Activated T-helper 1 cell treated with anti-CD3 and anti-CD28 coated beads, Interleukin-12 subunit alpha, Interleukin-12 subunit beta, Interleukin-2, Interleukin-4 antibody, amounts not matched to agents 30 ng/mL and 10 ng/mL and 1 ng/mL, durations not matched to agents 14 hours and 24 hours and 36 hours (primary cell): ENCODE data around the gene ZNF324. TPM values are rescaled to one million over a fixed set of nuclear protein-coding genes. Genes with fewer than 3 reads are reported as not detected.
"Not testable (repeated sequence)": the region's sequence is repeated elsewhere in the genome, so short reads cannot be mapped to it uniquely, and the experiment has no call there.

Experiments
- DNase-seq: peaks from one replicate; pipeline ENCODE4 v3.0.0; 2021; ENCODE audit warnings: low spot score
- H3K27ac Mint-ChIP-seq: one replicate; pipeline ENCODE4 v1.8.0; 2021; ENCODE audit warnings: mild to moderate bottlenecking, mixed read lengths
- H3K27me3 Mint-ChIP-seq: one replicate; pipeline ENCODE4 v1.8.0; 2022; ENCODE audit warnings: mild to moderate bottlenecking, moderate library complexity, mixed read lengths; ENCODE audit not compliant: insufficient read depth
- H3K36me3 Mint-ChIP-seq: one replicate; pipeline ENCODE4 v1.8.0; 2021; ENCODE audit warnings: low read depth, mixed read lengths
- H3K4me1 Mint-ChIP-seq: one replicate; pipeline ENCODE4 v1.8.0; 2021; ENCODE audit warnings: low read depth, mixed read lengths
- H3K4me3 Mint-ChIP-seq: one replicate; pipeline ENCODE4 v1.8.0; 2021; ENCODE audit warnings: mild to moderate bottlenecking, moderate library complexity, mixed read lengths
- H3K9me3 Mint-ChIP-seq: one replicate; pipeline ENCODE4 v1.8.0; 2021; ENCODE audit warnings: mixed read lengths
- intact Hi-C: fragments of 100-400 bp; cut with micrococcal nuclease; formaldehyde crosslinking; loops from one replicate; pipeline ENCODE4 v1.15.1; 2024
- total RNA-seq: library from RNA; stranded (reverse); gene quantifications from 2 replicates; pipeline ENCODE4 v1.2.3, GENCODE V29; 2022

ZNF324 gene
- total RNA-seq: 12.8 and 15.5 TPM in 2 replicates

DNA sequence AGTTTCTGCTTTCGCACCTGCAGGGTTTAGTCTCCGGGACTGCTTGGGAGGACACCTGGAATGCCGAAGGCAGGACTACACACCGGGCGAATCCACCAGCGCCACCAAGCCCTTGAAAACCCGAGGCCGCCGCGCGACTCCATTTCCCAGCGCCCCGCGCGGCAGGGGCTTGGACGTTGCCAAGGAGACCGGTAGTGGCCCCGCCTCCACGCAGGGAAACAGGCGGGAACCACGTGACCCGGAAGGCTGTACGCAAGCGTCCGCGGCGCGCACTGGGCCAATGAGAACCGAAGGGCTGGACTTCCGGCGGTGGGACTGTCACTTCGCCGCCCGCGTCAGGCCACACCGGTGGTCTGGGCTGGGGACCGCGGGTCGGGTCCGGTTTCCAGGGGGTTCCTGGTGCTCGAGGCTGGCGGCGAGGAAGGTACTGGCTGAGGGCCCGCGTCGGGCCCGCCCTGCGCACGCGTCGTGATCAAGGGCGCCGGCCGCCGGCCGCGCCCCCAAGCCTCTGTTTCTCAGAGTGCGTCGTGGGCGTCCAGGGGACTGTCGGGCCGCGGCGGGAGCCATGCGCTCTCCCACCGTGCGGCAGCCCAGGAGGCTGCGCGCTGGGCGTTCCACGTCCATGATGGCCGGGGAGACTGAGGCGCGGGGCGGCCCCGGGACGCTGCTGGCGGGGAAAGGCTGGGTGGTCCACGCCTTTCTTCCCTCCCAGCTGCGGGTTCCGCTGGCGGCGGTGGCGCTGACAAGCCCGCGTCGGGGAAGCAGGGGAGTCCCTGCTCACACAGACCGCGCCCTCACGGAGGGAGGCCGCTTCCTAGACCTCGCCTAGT, at the start of gene ZNF324:
TSS of gene ZNF324 (plus strand) at position 321 of the 830 bp plus-strand sequence. CDS start 2,106 bp downstream, outside the sequence.
- Mint-ChIP-seq H3K4me3 (peak within 1 kb of the TSS; percentile 88), H3K4me1 (peaks cover 17% of the 10 kb centered on the region), H3K27ac (peak within 1 kb of the TSS; percentile 71), H3K9me3 (no peaks in the 10 kb centered on the region), H3K36me3 (no peaks in the 10 kb centered on the region), H3K27me3 (no peaks in the 10 kb centered on the region)
- intact Hi-C loops: loop anchor here (1.0 to 2.0 kb wide), 13 partner anchors 8 to 162 kb away; partner anchors contain the start of genes ERVK3-1, MZF1, TRIM28 and ZBTB45
- peak; percentile 96 for DNase-seq

DNA sequence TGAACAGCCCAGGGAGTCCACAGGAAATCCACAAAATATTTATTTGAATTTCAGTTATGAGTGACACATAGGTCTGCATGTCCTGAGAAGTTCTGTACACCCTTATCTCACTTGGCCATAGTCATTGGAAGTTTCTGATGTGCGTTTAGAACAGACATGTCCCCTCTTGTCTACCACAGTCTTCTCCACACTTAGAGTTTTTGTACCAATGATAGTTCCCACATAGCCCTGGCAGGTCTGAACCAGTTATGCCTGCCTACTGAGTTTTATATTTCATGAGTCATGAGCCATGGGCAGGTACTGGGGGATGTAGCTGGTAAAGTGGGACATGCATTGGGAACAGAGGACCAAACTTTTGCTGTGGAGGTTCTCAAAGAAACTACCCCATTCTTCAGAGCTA, 38.3 kb upstream of the ZNF324 start:
- Mint-ChIP-seq H3K27me3 (no peaks in the 10 kb centered on the region), H3K27ac (no peak overlapping the region), H3K9me3 (peaks cover 74% of the 10 kb centered on the region), H3K4me1 (no peaks in the 10 kb centered on the region), H3K4me3 (no peak overlapping the region), H3K36me3 (peaks cover 19% of the 10 kb centered on the region)
- intact Hi-C loops: no loop called here
- no peak for DNase-seq

DNA sequence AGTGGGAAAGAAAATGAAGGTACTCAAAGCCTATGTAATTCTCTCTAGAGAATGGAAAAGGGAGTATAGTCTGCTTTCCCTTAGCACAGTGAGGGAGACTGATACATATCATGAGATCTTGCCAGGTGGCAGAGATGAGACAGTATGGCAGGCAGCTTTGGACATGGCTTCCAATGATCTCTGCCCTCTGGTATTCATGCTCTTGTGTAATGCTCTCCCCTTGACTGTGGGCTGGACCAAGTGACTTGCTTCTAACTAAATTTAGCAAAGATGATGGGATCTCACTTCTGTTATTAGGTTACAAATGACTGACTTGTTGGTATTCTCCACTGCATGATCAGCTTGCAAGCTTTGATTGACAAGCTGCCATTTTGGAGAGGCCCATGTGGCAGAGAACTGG, 37.1 kb upstream of the ZNF324 start:
- intact Hi-C loops: no loop called here
- no peak for DNase-seq
- Mint-ChIP-seq H3K27me3 (no peaks in the 10 kb centered on the region), H3K4me3 (no peak overlapping the region), H3K36me3 (peaks cover 27% of the 10 kb centered on the region), H3K9me3 (peaks cover 80% of the 10 kb centered on the region), H3K4me1 (no peaks in the 10 kb centered on the region), H3K27ac (no peak overlapping the region)

DNA sequence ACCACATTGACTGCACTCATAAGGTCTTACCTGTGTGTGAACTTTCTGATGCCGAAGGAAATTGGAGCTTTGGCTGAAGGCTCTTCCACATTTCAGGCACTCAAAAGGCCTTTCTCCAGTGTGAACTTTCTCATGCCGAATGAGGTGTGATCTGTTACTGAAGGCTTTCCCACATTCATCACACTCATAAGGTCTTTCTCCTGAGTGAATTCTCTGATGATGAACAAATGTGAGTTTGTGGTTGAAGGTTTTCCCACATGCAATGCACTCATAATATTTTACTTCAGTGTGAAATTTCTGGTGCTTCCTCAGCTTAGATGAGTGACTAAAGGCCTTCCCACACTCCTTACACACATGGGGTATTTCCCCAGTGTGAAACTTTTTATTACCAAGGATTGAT, 32.7 kb upstream of the ZNF324 start:
- Mint-ChIP-seq H3K36me3 (peaks cover 60% of the 10 kb centered on the region), H3K4me1 (peaks cover 5% of the 10 kb centered on the region), H3K9me3 (peaks cover 86% of the 10 kb centered on the region), H3K4me3 (no peak overlapping the region), H3K27me3 (no peaks in the 10 kb centered on the region), H3K27ac (no peak overlapping the region)
- DNase-seq: no peak
- intact Hi-C loops: no loop called here

DNA sequence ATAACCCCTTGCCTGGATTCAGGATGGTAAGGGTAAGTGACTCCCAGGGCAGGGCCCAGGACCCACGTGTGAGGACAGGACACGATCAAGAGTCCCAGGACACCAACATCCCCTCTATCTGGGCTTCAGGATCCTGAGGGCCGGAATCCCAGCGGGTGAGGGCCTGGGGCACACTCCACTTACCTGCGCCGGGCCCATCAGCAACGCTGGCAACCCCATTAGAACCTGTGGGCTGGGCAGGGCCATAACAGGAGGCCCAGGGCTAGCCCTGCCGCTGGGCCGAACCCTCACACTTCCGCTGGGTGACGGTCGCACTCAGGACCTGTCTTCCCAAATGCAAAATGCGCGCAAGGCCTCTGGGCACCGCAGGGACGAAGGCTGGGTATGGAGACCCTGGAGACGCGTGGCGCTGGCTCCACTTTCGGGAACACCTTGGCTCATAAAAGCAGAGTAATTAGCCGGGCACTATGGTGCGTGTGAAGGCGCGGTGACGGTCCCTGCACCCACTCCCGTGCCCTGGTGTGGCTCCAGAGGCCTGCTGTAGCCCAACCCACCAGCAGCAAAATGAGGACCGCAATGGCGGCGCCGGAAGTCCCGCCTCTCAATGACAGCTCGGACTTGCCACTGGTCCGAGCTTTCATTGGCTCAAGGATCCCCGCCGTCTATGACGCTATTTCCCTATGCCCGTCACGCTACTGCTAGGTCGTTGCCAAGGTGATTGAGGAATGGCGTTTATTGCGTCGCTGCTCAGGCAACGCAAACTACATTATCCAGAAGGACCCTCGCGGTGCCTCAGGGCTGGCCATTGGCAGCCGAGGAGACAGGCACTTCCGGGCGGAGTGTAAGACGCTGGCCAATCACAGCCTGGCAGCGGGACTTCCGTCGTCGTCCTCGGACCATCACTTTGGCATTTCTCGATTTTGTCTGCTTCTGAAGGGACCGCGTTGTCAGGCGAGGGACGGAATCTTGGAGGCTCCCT, 27.0 kb upstream of the ZNF324 start, which contains the start of gene ZNF132:
TSS of gene ZNF132 (minus strand) at position 578 of the 979 bp plus-strand sequence. CDS start at position 246, 332 bp downstream.
- intact Hi-C loops: loop anchor here (1.0 kb wide), 15 partner anchors 11 to 1120 kb away; partner anchors contain the start of genes ERVK3-1, MZF1, RPS5 and ZNF274
- H3K4me3 Mint-ChIP-seq: peak within 1 kb of the TSS; percentile 97
- peak within 1 kb of the TSS; percentile 98 for H3K27ac Mint-ChIP-seq
- peaks cover 58% of the 10 kb centered on the region for H3K9me3 Mint-ChIP-seq
- peaks cover 45% of the 10 kb centered on the region for H3K36me3 Mint-ChIP-seq
- DNase-seq: peak; percentile 94
- H3K4me1 Mint-ChIP-seq: peaks cover 24% of the 10 kb centered on the region
- no peaks in the 10 kb centered on the region for H3K27me3 Mint-ChIP-seq

DNA sequence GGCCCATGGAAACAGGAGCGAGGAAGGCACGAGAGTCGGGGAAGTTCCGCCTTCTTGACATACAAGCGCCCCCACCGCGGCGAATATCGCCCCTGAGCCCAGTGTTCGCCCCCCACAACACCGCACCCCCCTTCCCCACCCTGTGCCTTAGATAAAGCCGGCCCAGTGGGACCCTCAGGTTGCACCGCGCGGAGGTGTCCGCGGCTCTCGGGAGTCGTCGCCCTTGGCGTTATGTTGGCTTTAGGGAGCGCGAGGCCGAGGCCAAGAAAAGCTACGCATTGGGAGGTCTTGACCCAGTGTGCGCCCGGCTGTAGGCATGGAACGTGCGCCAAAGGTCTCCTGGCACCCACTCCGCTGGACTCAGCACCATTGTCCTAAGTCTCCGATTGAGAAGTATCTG, 26.3 kb upstream of the ZNF324 start:
- no peak for DNase-seq
- intact Hi-C loops: loop anchor here (1.0 kb wide), 15 partner anchors 11 to 1120 kb away; partner anchors contain the start of genes ERVK3-1, MZF1, RPS5 and ZNF274
- Mint-ChIP-seq H3K27ac (peak overlapping the region; percentile 98), H3K4me1 (peaks cover 24% of the 10 kb centered on the region), H3K4me3 (peak overlapping the region; percentile 97), H3K36me3 (peaks cover 38% of the 10 kb centered on the region), H3K27me3 (no peaks in the 10 kb centered on the region), H3K9me3 (peaks cover 51% of the 10 kb centered on the region)

DNA sequence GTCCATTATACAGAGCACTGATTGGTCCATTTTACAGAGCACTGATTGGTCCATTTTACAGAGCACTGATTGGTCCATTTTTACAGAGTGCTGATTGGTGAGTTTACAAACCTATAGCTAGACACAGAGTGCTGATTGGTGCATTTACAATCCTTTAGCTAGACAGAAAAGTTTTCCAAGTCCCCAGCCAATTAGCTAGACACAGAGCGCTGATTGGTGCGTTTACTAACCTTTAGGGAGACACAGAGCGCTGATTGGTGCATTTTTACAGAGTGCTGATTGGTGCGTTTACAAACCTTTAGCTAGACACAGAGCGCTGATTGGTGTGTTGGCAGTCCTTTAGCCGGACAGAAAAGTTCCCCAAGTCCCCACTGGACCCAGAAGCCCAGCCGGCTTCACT, 23.9 kb upstream of the ZNF324 start:
- H3K4me3 Mint-ChIP-seq, DNase-seq, intact Hi-C loops, H3K27me3 Mint-ChIP-seq, H3K27ac Mint-ChIP-seq: not testable (repeated sequence)
- Mint-ChIP-seq H3K4me1 (peaks cover 24% of the 10 kb centered on the region), H3K36me3 (peaks cover 18% of the 10 kb centered on the region), H3K9me3 (peaks cover 36% of the 10 kb centered on the region)

DNA sequence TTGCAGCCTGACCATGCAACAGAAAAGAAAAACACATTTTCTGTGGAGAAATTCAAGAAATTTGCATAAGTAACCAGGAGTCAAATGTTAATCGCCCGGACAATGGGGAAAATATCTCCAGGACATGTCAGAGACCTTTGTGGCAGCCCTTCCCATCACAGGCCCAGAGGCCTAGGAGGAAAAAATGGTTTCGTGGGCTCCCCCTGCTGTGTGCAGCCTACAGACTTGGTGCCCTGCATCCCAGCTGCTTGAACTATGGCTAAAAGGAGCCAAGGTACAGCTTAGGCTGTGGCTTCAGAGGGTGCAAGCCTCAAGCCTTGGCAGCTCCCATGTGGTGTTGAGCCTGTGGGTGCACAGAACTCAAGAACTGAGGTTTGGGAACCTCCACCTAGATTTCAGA, 18.0 kb upstream of the ZNF324 start:
- H3K27ac Mint-ChIP-seq, H3K36me3 Mint-ChIP-seq, DNase-seq, H3K27me3 Mint-ChIP-seq, intact Hi-C loops, H3K4me3 Mint-ChIP-seq: not testable (repeated sequence)
- Mint-ChIP-seq H3K9me3 (peaks cover 19% of the 10 kb centered on the region), H3K4me1 (peaks cover 18% of the 10 kb centered on the region)

DNA sequence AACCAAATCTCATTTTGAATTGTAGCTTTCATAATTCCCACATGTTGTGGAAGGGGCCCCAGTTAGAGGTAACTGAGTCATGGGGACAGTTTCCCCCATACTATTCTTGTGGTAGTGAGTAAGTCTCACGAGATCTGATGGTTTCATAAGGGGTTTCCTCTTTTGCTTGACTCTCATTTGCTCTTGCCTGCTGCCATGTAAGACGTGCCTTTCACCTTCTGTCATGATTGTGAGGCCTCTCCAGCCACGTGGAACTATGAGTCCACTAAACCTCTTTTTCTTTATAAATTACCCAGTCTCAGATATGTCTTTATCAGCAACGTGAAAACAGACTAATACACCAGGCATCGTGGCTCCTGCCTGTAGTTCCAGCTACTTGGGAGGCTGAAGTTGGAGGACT, 16.9 kb upstream of the ZNF324 start:
- not testable (repeated sequence) for H3K36me3 Mint-ChIP-seq, H3K27me3 Mint-ChIP-seq, DNase-seq, H3K4me3 Mint-ChIP-seq, H3K27ac Mint-ChIP-seq
- Mint-ChIP-seq H3K9me3 (peaks cover 19% of the 10 kb centered on the region), H3K4me1 (peaks cover 18% of the 10 kb centered on the region)
- intact Hi-C loops: loop anchor here (2.0 kb wide), 1 partner anchor 63 kb away; the partner anchor contains the start of gene RPS5

DNA sequence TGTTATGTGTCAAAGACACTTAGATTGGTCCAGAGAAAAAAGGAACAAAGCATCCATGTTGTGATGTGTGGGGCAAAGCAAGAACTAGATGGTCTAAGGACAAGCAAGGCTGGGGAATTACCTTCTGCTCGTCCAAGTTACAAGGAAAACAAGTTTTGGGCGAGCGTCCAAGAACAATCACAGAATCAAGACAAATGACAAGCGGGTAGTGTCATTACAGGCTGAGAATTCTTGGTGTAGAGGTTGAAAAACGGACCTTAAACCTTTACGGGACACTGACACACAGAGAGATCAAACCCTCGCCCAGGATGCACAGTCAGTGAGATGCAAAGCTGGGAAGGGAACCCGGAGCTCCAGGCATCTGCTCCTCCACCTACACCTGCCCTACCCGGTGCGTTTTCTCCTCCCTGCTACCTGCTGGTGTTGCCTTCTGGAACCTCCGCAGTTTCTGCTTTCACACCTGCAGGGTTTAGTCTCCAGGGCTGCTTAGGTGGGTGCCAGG, 16.0 kb upstream of the ZNF324 start:
- peaks cover 19% of the 10 kb centered on the region for H3K9me3 Mint-ChIP-seq
- H3K36me3 Mint-ChIP-seq: peaks cover 7% of the 10 kb centered on the region
- H3K27ac Mint-ChIP-seq: peak overlapping the region; percentile 46
- peaks cover 18% of the 10 kb centered on the region for H3K4me1 Mint-ChIP-seq
- H3K27me3 Mint-ChIP-seq: peaks cover 7% of the 10 kb centered on the region
- no peak for DNase-seq
- intact Hi-C loops: loop anchor here (1.0 to 2.0 kb wide), 12 partner anchors 11 to 173 kb away; partner anchors contain the start of genes ERVK3-1, RPS5, ZBTB45 and ZNF132
- peak overlapping the region; percentile 85 for H3K4me3 Mint-ChIP-seq

DNA sequence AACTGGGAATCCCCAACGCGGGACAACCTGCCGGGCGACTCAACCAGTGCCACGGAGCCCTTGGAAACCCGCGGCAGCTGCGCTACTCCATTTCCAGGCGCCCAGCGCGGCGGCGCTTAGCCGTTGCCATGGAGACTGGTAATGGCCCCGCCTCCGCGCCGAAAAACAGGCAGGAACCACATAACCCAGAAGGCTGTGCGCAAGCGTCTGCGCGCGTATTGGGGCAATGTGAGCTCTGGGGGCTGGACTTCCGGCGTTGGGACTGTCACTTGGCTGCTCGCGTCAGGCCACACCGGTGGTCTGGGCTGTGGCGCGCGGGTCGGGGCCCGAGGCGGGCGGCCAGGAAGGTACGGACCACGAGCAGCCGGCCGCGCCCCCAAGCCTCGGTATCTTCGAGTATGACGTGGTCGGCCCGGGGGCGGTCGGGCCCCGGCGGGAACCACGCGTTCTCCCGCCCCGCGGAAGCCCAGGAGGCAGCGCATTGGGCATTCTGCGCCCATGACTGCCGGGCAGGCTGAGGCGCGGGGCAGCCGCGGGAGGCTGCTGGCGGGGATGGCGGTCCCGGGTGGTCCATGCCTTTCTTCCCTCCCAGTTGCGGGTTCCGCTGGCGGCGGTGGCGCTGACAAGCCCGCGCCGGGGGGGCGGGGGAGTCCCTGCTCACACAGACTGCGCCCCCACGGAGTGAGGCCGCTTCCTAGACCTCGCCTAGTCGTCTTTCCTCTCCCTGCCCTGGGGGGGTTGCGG, 15.3 kb upstream of the ZNF324 start, which contains the start of gene ZNF324B:
TSS of gene ZNF324B (plus strand) at position 265 of the 744 bp plus-strand sequence. CDS start 2,080 bp downstream, outside the sequence.
- Mint-ChIP-seq H3K27ac (peak within 1 kb of the TSS; percentile 48), H3K36me3 (peaks cover 8% of the 10 kb centered on the region), H3K9me3 (peaks cover 19% of the 10 kb centered on the region), H3K27me3 (peaks cover 7% of the 10 kb centered on the region), H3K4me3 (peak within 1 kb of the TSS; percentile 85), H3K4me1 (peaks cover 18% of the 10 kb centered on the region)
- intact Hi-C loops: loop anchor here (1.0 to 2.0 kb wide), 12 partner anchors 11 to 173 kb away; partner anchors contain the start of genes ERVK3-1, RPS5, ZBTB45 and ZNF132
- DNase-seq: peak; percentile 95
